Measurements from ENCODE around the gene CATSPER1. TPM values are rescaled to one million over a fixed set of nuclear protein-coding genes. Genes with fewer than 3 reads are reported as not detected.

Gene CATSPER1
- not detected in 2 replicates for polyA plus RNA-seq (2014; cell fraction: cytosol; rRNA removed)
- polyA plus RNA-seq (2014; cell fraction: nucleus; rRNA removed) = not detected in 2 replicates

DNA sequence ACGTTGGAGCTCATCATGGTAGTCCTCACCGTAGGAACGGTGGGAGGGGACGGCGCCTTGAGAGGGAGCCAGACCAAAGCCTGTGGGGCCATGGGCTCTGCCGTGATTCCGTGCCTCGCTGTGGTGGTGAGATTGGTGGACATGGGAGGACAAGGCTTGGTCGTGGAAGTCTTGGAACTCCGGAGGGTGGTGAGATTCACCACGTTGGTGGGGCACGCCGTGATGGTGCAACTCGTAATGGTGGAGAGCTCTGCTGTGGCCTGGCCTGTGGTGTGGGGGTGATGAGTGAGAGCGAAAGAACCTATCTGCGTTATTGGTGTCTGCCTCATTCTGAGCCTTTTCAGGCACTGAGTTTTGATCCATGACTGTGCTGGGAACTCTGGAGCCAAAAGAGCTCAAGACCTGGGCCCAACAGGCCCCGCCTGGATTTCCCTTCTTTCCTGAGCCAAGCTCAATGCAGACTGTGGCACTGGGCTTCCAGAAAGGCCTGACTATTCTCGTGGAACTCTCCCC, at the start of gene CATSPER1:
CATSPER1 (minus strand) TSS at position 463 of the 513 bp plus-strand sequence; CDS start at position 363, 100 bp downstream.
- DNase-seq (ENCODE audit: low spot score) = no peak

DNA sequence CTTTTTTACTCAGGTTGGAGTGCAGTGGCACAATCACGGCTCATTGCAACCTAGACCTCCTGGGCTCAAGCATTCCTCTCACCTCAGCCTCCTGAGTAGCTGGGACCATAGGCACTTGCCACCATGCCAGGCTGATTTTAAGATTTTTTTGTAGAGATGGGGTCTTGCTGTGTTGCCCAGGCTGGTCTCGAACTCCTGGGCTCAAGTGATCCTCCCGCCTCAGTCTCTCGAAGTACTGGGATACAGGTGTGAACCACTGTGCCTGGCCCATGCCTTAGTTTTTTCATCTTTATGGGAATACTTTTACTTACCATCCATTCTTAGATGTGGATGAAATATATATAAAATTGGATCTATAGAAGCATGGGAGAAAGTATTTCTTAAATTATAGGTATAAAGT, 49.0 kb upstream of the CATSPER1 start:
- DNase-seq (ENCODE audit: low spot score) = no peak

DNA sequence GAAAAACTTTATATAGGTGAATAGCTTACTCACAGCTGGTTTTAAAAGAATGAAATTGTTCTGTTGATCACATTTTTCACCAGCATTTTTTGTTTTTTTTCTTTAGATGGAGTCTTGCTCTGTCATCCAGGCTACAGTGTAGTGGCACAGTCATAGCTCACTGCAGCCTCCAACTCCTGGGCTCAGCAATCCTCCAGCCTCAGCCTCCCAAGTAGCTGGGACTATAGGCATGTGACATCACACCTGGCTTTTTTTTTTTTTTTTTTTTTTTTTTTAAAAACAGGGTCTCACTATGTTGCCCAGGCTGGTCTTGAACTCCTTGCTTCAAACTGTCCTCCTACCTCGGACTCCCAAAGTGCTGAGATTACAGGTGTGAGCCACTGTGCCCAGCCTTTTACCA, 47.4 kb upstream of the CATSPER1 start:
- no peak for DNase-seq (ENCODE audit: low spot score)

DNA sequence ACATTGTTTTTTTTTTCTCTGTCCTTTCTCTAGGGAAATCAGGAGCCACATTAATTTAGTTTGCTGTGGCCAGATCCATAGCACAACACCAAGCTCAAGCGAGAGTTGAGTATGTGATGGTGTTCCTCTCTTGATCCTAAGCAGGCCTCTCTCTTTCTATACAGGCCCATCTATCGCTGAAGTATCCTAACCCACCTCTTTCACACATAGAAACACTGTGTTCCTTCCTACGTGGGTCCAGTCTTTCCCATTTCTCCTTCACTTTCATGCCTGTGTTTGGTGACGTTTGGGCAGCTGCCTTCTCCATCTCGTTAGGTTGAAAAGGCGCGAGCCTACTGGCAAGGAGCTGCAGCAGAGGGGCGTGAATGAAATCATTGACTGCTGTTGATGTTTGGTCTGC, 46.2 kb upstream of the CATSPER1 start:
- DNase-seq (ENCODE audit: low spot score) = no peak

DNA sequence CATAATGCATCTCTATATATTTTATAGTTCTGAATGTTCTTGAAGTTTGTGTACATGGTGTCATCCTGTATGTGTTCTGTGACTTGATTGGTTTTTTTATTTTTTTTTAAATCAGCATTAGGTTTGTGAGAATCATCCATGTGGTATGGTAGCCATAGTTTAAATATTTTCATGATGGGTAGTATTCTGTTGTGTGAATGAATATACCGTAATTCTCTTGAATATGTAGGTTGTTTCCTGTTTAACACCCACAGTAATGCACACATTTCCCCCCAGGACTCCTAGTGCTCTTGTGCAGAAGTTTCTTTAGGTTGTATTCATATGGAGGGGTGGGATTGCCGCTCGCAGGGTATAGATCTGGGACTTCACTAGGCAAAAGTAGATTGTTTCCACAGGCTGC, 45.8 kb upstream of the CATSPER1 start:
- no peak for DNase-seq (ENCODE audit: low spot score)

DNA sequence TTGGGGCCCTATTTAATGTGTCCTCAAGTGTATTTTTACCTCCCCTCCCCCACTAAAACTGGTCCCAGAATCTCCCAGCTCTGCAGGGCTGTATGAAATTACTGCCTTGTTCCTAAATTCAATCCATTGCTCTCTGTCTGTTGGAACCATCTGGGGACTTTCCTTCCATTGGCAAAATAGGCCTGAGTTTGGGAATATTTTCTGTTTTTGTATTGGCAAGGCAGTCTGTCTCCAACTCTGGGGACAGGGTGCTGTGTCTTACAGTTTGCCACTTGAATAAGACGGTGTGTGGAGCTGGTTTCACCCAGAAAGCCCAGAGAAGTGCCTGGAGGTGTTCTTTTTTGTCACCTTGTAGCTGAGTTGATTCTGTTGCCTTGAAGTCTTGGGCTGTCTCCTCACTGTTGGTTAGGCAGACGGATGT, 45.1 kb upstream of the CATSPER1 start:
- no peak for DNase-seq (ENCODE audit: low spot score)

DNA sequence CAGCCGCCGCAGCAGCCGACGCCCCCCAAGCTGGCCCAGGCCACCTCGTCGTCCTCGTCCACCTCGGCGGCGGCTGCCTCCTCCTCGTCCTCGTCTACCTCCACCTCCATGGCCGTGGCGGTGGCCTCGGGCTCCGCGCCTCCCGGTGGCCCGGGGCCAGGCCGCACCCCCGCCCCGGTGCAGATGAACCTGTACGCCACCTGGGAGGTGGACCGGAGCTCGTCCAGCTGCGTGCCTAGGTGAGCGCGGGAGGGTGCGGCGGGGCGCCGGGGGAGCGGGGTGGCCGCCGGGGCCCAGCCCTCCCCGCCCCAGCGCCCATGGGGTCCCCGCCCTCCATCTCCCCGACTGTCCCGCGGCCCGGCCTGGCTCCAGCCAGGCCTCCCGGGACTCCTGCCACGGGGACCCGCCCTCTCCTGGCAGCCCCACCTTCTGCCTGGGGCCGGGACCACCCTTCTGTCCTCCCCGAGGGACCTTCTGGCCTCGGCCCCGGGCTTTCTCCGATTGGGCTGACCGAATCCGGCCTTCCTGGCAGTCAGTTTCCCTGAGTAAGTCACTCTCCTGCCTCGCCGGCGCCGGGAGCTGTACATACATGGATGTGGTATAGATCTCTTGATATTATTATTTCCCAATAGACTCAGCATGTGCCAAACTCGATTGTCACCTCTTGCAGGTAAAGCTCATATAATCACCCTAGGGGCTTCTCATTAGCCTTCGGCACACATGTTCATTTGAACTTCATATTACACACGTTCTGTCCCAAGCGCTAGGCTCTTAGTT, 44.5 kb upstream of the CATSPER1 start:
- no peak for DNase-seq (ENCODE audit: low spot score)

DNA sequence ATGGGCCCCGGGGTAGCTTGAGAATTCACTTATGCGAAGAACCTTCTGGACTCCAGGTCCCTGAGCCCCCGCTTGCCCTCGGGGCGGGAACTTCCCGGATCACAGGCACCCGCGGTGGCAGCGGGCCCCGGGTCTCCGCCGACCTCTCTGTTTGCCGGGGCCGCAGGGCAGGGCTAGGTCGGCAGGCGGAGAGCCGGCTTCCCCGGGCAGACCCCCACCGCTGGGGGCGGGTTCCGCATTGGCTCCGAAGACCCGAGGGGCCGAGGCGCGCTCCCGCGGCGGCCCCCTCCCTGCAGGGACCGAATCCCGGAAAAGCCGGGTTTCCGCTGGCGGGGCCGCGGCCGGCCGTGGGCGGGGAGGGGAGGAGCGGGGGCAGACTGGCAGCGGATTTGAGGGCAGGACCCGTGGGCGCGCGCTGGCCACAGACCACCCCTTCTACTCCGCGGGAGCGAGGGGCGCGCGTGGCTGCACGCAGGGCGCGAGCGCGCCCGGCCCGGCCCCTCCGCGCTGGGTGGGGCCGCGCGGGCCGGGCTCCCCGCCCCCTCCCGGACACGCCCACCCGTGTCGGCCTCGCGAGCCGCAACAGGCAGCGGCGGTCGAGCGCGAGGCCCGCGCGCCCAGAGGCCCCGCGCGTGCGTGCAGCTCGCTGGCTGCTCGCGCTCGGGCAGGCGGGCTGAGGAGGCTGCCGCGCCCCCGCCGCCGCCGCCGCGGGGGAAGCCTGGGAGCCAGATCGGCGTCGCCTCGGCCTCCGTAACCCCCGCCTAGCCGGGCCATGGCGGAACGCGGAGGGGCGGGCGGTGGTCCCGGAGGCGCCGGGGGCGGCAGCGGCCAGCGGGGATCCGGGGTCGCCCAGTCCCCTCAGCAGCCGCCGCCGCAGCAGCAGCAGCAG, 43.7 kb upstream of the CATSPER1 start, which contains the start of gene PACS1:
PACS1 (plus strand) TSS at position 558 of the 889 bp plus-strand sequence; CDS start at position 773, 215 bp downstream.
- no peak for DNase-seq (ENCODE audit: low spot score)

DNA sequence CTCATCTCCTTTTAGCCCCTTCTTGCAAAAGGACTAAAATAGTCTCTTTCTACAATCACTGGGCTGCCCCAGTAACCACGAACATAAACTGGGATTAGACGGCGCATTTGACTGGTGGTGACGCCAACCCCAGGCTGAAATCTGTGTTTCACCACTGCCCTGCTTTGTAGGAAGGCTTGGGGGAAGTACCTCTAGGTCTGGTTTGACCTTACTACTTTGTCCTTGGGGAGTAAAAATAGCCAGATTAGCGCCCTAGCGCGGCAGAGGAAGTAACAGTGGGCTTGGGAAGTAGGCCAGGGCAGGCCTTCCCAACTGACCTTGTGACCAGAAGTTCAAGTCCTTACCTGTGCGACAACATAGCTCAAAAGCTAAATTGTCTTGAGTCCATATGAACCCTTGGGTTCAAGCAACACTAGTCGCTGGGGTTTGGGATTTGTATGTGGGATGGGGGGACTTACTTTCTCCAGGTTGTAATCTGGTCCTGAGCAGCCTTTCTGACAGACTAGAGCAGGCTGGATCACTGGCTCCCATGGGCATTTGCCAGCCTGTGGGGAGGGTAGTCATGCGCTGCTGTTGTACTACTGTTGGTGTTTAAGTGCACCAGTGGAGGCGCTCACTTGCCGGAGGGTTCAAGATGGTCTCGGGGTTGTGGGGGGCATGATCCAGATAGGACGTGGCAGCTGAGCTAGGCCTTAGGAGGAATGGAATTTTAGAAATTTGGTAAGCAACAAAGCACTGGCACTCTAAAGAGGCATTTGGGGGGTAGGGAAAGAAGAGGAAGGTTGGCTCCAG, 42.8 kb upstream of the CATSPER1 start:
- DNase-seq (ENCODE audit: low spot score) = no peak

DNA sequence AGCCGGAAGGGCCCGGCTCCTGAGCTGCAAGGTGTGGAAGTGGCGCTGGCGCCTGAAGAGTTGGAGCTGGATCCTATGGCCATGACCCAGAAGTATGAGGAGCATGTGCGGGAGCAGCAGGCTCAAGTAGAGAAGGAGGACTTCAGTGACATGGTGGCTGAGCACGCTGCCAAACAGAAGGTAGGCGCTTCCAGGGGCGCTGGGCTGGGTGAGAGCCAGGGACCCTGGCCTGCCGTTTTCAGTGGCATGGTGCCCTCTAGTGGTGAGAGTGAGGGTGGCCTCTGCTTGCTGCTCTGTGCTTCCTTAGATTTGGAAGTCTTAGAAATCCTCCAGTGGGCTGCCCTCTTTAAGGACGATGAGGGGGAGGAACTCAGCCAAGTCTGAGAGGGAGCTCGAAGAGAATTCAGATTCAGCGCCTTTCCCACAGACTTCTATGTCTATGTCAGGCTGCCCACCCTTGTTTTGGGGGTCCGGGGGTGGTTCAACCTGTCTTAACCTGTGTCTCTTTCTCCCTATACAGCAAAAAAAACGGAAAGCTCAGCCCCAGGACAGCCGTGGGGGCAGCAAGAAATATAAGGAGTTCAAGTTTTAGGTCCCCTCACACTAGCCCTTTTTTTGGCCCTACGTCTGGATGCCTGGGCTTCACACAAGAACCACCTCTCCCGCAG, 42.0 kb upstream of the CATSPER1 start:
- peak; percentile 71 for DNase-seq (ENCODE audit: low spot score)

DNA sequence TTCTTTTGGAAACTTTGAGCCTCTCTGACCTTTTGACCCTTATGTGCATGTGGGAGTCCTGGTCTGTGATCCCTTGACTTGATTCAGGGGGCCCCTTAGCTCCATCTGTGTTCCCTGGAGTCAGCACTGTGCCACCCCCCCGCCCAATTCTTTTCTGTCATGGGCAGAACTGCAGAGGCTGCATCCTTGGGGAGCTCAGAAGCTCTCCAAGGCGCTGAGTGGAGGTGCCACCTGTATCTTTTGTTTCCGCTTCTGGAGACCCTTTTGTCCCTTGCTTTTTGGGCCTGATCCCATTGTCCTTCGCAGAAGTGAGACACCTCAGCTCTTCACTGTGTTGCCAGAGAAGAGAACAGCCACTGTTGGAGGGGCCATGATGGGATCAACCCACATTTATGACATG, 41.4 kb upstream of the CATSPER1 start:
- no peak for DNase-seq (ENCODE audit: low spot score)

DNA sequence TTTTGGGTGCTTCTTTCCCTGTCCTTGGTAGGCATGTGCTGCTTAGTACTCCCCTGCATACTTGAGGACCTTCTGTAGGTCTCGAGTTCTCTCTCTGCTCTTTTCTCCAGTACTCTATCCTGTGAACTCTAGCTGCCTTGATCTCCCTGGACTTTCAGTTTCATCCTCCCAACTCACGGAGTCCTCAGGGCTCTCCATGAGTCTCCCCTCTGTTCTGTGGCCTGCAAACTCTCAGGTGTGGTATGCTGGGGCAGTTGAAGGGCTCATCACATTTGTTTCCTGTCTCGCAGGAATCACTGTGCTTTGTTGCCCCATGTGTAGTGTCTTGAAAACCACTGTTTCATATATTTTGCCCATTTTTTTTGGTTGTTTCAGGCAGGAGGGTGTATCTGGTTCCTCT, 40.5 kb upstream of the CATSPER1 start:
- no peak for DNase-seq (ENCODE audit: low spot score)

DNA sequence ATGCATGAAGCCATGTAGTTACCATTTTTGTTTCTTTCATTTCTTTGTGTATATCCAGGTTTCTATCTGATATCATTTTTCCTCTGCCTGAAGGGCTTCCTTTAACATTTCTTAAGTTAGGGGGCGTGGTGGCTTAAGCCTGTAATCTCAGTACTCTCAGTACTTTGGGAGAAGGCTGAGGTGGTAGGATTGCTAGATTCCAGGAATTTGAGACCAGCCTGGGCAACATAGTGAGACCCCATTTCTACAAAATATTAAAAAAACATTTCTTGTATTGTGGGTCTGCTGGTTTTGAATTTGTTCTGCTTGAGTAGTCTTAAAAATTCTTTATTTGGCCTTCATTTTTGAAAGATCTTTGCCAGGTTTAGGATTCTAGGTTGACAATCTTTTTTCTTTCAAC, 38.3 kb upstream of the CATSPER1 start:
- no peak for DNase-seq (ENCODE audit: low spot score)

DNA sequence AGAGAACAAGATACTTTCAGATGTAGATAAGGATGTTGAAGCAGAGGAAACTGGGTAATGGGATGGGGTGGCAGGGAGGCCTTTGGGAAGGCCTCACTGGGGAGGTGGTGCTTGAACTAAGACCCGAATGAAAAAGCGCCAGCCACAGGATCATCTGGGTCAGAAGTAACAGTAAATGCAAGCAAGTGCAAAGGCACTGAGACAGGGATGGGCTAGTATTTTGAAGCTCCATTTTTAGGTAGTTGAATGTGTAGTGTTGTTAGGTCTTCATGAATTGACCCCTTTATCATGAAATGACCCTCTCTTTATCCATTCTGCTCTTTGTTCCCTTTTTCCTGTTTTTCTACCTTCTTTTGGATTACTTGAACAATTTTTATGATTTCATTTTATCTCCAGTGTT, 37.6 kb upstream of the CATSPER1 start:
- DNase-seq (ENCODE audit: low spot score) = no peak

DNA sequence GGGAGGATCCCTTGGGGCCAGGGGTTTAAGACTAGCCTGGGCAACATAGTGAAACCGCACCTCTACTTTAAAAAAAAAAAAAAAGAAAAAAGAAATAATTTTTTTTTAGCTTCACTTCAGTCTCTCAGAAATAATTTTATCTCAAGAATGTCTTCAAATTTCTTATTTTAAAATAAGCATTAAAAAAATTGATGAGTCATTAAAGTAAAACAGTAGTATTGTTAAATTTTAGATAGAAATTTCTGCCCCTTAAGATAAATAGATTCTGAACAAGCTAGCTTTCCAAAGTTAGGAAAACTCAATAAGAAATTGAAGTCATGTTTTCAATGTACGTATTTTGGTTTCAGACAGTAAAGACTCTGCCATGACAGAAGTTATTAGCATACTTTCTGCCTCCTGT, 36.1 kb upstream of the CATSPER1 start:
- no peak for DNase-seq (ENCODE audit: low spot score)

DNA sequence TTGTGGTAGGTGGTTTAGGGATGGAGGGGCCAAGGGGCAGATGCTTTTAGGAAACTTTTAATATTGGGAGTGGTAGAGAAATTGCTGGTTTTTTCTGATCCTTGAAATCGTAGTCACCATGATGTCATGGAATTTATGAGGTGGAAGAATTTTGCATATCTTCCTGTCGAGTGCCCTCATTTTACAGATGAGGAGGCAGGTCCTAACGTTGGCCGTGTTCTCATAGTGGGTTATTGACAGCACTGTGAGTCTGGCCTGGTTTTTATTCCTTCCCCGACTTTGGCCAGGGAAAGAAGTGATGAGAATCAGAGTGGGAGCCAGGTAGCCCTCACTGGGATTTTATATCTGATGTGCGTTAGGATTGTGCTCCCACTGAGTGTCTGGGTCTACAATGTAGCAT, 35.0 kb upstream of the CATSPER1 start:
- DNase-seq (ENCODE audit: low spot score) = no peak

DNA sequence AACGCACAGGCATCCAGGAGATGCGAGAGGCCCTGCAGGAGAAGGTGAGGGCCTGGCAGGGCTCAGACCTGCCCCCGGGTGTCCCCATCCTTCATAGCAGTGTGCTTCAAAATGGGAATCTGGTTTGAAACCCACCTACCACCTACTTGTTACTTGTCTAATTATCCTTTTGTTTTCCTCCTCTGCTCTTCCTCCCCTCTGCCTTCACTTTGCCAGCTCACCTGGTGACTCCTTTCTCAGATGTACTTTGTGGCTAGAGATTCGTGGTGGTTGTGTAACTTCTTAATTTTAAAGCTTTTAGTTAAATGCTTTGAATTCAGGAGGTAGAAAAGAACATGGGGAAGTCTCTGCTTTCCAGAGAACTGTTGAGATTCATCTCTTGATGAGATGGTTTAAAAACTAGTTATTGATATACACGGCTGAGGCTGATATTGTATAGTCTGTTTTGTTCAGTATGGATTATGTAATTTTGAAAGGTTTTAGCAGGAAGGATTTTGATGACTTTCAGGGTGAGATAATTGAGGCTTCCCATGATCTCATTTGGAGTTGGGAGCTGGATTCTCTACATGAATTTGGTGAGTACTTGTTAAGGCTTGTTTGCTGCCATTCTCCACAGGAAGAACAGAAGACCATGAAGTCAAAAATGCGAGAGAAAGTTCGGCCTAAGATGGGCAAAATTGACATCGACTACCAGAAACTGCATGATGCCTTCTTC, 33.8 kb upstream of the CATSPER1 start:
- DNase-seq (ENCODE audit: low spot score) = no peak

DNA sequence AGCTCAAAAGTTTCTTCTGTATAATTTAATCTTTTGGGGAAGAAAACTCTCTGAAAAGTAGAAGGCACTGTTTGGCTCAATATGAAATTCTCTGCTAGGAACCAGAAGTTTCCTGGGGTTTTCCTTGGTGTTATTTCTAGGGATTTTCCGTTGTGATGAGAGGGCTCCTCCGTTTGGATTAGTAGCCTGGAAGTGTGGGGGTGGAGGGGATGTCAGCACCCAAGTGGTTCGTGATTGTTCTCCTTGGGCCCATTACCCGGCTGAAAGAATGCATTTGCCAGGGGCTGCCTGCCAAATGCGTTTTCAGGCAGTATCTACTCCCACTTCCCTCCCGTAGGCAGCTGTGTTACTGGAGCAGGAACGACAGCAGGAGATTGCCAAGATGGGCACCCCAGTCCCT, 30.2 kb upstream of the CATSPER1 start:
- no peak for DNase-seq (ENCODE audit: low spot score)

DNA sequence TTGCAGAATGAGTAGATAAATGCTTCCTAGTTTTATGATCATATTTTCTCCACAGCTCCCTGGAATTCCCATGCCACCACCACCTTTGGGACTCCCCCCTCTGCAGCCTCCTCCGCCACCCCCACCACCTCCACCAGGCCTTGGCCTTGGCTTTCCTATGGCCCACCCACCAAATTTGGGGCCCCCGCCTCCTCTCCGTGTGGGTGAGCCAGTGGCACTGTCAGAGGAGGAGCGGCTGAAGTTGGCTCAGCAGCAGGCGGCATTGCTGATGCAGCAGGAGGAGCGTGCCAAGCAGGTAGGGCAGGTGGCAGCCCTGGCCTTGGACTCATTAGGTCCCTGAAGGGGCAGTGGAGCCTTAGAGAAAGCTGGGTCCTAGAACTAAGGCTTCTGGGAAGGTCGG, 28.7 kb upstream of the CATSPER1 start:
- DNase-seq (ENCODE audit: low spot score) = no peak

DNA sequence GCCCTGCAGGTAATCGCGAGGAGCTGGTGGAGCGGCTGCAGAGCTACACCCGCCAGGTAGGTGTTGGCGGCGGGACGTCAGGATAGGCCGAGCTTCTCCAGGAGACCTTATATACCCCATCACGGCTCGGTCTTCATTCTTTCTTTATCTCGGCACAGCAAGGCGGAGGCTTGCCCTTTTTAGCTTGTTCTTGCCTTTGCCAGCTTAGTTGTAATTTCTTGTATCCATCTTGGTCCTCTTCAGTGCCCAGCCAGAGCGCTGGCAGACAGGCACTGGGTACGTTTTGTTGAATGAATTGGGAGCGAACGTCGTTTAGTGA, 26.3 kb upstream of the CATSPER1 start:
- no peak for DNase-seq (ENCODE audit: low spot score)

Data from SK-N-DZ (cell line).